HepG2 (cell line): ENCODE data around the gene RPS19. TPM values are rescaled to one million over a fixed set of nuclear protein-coding genes. Genes with fewer than 3 reads are reported as not detected.

Experiments used
- ATF7 ChIP-seq, 2 experiments: fragments of 450-650 bp in 1 of 2; sonication (generic) in 1 of 2; formaldehyde crosslinking in 1 of 2; IDR thresholded peaks; 2 replicates each; pipeline versions ENCODE4 v1.4.0 to v1.6.1; 2016 to 2020; ENCODE audit warnings: antibody characterized with exemption in 1 of 2, mild to moderate bottlenecking in 1 of 2, missing genetic modification reagents in 1 of 2
- GABPB1 ChIP-seq: IDR thresholded peaks from 2 replicates; pipeline ENCODE4 v1.6.1; 2016; ENCODE audit warnings: mild to moderate bottlenecking, missing genetic modification reagents, moderate library complexity, missing compliant biosample characterization
- HDAC2 ChIP-seq: sonication (generic); formaldehyde crosslinking; IDR thresholded peaks from 2 replicates; pipeline ENCODE4 v1.4.0; 2020; ENCODE audit warnings: missing genetic modification reagents
- HNRNPH1 ChIP-seq: fragments of 200-400 bp; formaldehyde crosslinking; optimal IDR thresholded peaks from 2 replicates; pipeline ENCODE3; 2017; ENCODE audit warnings: mild to moderate bottlenecking, low read depth, low read length
- HOXA7 ChIP-seq: sonication (generic); formaldehyde crosslinking; IDR thresholded peaks from 2 replicates; pipeline ENCODE4 v1.8.1; 2022; ENCODE audit warnings: mild to moderate bottlenecking, missing genetic modification reagents, moderate library complexity
- JUND ChIP-seq: sonication (generic); formaldehyde crosslinking; IDR thresholded peaks from 2 replicates; pipeline ENCODE4 v1.8.0; 2022; ENCODE audit warnings: mild to moderate bottlenecking, missing genetic modification reagents
- KLF12 ChIP-seq: sonication (generic); formaldehyde crosslinking; IDR thresholded peaks from 2 replicates; pipeline ENCODE4 v1.4.0; 2020; ENCODE audit warnings: missing genetic modification reagents, borderline replicate concordance
- MAFG ChIP-seq: sonication (generic); formaldehyde crosslinking; IDR thresholded peaks from 2 replicates; pipeline ENCODE4 v1.5.1; 2020; ENCODE audit warnings: mild to moderate bottlenecking, missing genetic modification reagents
- NFATC3 ChIP-seq: sonication (generic); formaldehyde crosslinking; IDR thresholded peaks from 2 replicates; pipeline ENCODE4 v1.5.1; 2020; ENCODE audit warnings: mild to moderate bottlenecking, missing genetic modification reagents
- PPARG ChIP-seq: conservative IDR thresholded peaks from 2 replicates; pipeline ENCODE4 v1.6.1; 2016; ENCODE audit warnings: missing biosample characterization, missing genetic modification reagents
- PRPF4 ChIP-seq: fragments of 200-400 bp; formaldehyde crosslinking; IDR thresholded peaks from 2 replicates; pipeline ENCODE4 v1.6.1; 2016; ENCODE audit warnings: low read length, low read depth; ENCODE audit not compliant: poor library complexity, severe bottlenecking
- SMAD1 ChIP-seq: sonication (generic); formaldehyde crosslinking; IDR thresholded peaks from 2 replicates; pipeline ENCODE4 v1.4.0; 2020; ENCODE audit warnings: missing genetic modification reagents, low read depth, mild to moderate bottlenecking, borderline replicate concordance
- TMF1 ChIP-seq: sonication (generic); formaldehyde crosslinking; IDR thresholded peaks from 2 replicates; pipeline ENCODE4 v1.8.1; 2022; ENCODE audit warnings: low read depth, missing genetic modification reagents
- TOE1 ChIP-seq: sonication (generic); formaldehyde crosslinking; IDR thresholded peaks from 2 replicates; pipeline ENCODE4 v1.4.0; 2020; ENCODE audit warnings: mild to moderate bottlenecking, missing genetic modification reagents
- ZNF34 ChIP-seq: sonication (generic); formaldehyde crosslinking; IDR thresholded peaks from 2 replicates; pipeline ENCODE4 v1.4.0; 2020; ENCODE audit warnings: mild to moderate bottlenecking, missing genetic modification reagents, borderline replicate concordance
- polyA plus RNA-seq, 8 experiments: library from polyadenylated mRNA; depleted of rRNA in 3 of 8; stranded (reverse) in 7 of 8; unstranded in 1 of 8; fragments of >200 nt; fragmentation: Illumina TruSeq in 4 of 8; extraction: Trizol in 4 of 8; gene quantifications; 2 replicates each; pipeline versions ENCODE4 v1.2.1 to v1.2.3, GENCODE V29; 2011 to 2016; ENCODE audit warnings: low read depth in 4 of 8, missing spikeins in 1 of 8, mixed read lengths in 1 of 8; ENCODE audit not compliant: insufficient read depth in 1 of 8
- total RNA-seq, 5 experiments: library from RNA; depleted of rRNA; stranded (reverse); fragments of >200 nt; fragmentation: Illumina TruSeq; extraction: Trizol; gene quantifications; 2 replicates each; pipeline ENCODE4 v1.2.3, GENCODE V29; 2016; ENCODE audit warnings: low read depth in 1 of 5
- TF ChIP-seq, protein P1 (sequence below): sonication (generic); formaldehyde crosslinking; IDR thresholded peaks from 2 replicates; pipeline ENCODE4 v1.9.0; 2021; ENCODE audit warnings: mild to moderate bottlenecking, missing genetic modification reagents
- TF ChIP-seq, protein P2 (sequence below), 2 experiments: IDR thresholded peaks; 2 replicates each; pipeline ENCODE4 v1.6.1; 2011 to 2012; ENCODE audit warnings: low read length in 2 of 2, borderline replicate concordance in 1 of 2, low read depth in 1 of 2, mild to moderate bottlenecking in 1 of 2, moderate library complexity in 1 of 2
- TF ChIP-seq, protein P3 (sequence below): sonication (generic); formaldehyde crosslinking; IDR thresholded peaks from 2 replicates; pipeline ENCODE4 v1.4.0; 2020; ENCODE audit warnings: missing genetic modification reagents

Gene RPS19
- total and polyA plus RNA-seq, 2 of the 13 experiments (the other 11 are each of a cell fraction or from before 2014, with no cell fraction given): 1,983 to 4,758 TPM

DNA sequence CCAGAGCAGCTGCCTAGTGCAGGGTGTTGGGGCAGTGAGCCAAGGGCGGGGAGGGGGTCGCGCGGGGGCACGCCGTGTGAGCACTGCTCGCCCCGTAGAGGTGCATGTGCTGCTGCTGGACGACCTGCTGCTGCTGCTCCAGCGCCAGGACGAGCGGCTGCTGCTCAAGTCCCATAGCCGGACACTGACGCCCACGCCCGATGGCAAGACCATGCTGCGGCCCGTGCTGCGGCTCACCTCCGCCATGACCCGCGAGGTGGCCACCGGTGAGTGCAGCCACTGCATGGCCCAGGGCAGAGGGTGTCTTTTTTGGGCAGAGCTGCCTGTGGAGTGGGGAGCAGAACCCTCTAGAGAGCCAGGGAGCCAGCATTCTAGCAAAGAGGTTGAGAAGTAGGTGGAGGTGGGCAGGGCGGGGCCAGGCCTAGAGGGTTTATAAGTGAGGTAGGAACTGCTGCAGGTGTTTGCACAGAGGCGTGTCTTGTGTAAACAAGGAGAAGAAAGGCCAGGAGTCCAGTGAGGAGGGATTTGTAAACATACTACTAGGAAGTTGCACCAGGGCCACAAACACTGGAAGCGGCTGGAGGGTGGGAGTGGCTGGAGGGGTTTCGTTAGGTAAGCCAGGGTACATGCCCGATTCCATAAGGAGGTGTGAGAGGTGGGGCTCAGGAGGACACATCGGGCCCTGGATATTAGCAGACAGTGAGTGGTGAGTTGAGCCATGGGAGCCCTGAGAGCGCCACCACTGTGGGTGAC is 44.2 kb downstream of the RPS19 start (continued):
- TF ChIP-seq, protein P1, sequence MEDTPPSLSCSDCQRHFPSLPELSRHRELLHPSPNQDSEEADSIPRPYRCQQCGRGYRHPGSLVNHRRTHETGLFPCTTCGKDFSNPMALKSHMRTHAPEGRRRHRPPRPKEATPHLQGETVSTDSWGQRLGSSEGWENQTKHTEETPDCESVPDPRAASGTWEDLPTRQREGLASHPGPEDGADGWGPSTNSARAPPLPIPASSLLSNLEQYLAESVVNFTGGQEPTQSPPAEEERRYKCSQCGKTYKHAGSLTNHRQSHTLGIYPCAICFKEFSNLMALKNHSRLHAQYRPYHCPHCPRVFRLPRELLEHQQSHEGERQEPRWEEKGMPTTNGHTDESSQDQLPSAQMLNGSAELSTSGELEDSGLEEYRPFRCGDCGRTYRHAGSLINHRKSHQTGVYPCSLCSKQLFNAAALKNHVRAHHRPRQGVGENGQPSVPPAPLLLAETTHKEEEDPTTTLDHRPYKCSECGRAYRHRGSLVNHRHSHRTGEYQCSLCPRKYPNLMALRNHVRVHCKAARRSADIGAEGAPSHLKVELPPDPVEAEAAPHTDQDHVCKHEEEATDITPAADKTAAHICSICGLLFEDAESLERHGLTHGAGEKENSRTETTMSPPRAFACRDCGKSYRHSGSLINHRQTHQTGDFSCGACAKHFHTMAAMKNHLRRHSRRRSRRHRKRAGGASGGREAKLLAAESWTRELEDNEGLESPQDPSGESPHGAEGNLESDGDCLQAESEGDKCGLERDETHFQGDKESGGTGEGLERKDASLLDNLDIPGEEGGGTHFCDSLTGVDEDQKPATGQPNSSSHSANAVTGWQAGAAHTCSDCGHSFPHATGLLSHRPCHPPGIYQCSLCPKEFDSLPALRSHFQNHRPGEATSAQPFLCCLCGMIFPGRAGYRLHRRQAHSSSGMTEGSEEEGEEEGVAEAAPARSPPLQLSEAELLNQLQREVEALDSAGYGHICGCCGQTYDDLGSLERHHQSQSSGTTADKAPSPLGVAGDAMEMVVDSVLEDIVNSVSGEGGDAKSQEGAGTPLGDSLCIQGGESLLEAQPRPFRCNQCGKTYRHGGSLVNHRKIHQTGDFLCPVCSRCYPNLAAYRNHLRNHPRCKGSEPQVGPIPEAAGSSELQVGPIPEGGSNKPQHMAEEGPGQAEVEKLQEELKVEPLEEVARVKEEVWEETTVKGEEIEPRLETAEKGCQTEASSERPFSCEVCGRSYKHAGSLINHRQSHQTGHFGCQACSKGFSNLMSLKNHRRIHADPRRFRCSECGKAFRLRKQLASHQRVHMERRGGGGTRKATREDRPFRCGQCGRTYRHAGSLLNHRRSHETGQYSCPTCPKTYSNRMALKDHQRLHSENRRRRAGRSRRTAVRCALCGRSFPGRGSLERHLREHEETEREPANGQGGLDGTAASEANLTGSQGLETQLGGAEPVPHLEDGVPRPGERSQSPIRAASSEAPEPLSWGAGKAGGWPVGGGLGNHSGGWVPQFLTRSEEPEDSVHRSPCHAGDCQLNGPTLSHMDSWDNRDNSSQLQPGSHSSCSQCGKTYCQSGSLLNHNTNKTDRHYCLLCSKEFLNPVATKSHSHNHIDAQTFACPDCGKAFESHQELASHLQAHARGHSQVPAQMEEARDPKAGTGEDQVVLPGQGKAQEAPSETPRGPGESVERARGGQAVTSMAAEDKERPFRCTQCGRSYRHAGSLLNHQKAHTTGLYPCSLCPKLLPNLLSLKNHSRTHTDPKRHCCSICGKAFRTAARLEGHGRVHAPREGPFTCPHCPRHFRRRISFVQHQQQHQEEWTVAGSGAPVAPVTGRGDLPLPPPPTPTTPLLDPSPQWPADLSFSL (CRISPR knock-in tag): no peak
- TF ChIP-seq HDAC2 (CRISPR knock-in tag) (peak; percentile 83), HOXA7 (CRISPR knock-in tag) (no peak), TOE1 (no peak), TMF1 (CRISPR knock-in tag) (no peak), HNRNPH1 (no peak), SMAD1 (CRISPR knock-in tag) (no peak), GABPB1 (CRISPR knock-in tag) (peak; percentile 46), NFATC3 (no peak), KLF12 (CRISPR knock-in tag) (peak; percentile 57; the same call in 1 of the 2 replicates), JUND (CRISPR knock-in tag) (no peak), ATF7 (IDR thresholded peaks at IDR 0.05) (no peak), ATF7 (CRISPR knock-in tag; IDR thresholded peaks at IDR 0.05) (no peak), MAFG (CRISPR knock-in tag) (no peak), ZNF34 (CRISPR knock-in tag) (0 out of 2 replicates have a peak, but pooled peaks have one; percentile 37), PPARG (CRISPR knock-in tag) (0 out of 2 replicates have a peak, but pooled peaks have one; percentile 35), PRPF4 (no peak)
- TF ChIP-seq, protein P2, sequence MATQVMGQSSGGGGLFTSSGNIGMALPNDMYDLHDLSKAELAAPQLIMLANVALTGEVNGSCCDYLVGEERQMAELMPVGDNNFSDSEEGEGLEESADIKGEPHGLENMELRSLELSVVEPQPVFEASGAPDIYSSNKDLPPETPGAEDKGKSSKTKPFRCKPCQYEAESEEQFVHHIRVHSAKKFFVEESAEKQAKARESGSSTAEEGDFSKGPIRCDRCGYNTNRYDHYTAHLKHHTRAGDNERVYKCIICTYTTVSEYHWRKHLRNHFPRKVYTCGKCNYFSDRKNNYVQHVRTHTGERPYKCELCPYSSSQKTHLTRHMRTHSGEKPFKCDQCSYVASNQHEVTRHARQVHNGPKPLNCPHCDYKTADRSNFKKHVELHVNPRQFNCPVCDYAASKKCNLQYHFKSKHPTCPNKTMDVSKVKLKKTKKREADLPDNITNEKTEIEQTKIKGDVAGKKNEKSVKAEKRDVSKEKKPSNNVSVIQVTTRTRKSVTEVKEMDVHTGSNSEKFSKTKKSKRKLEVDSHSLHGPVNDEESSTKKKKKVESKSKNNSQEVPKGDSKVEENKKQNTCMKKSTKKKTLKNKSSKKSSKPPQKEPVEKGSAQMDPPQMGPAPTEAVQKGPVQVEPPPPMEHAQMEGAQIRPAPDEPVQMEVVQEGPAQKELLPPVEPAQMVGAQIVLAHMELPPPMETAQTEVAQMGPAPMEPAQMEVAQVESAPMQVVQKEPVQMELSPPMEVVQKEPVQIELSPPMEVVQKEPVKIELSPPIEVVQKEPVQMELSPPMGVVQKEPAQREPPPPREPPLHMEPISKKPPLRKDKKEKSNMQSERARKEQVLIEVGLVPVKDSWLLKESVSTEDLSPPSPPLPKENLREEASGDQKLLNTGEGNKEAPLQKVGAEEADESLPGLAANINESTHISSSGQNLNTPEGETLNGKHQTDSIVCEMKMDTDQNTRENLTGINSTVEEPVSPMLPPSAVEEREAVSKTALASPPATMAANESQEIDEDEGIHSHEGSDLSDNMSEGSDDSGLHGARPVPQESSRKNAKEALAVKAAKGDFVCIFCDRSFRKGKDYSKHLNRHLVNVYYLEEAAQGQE (IDR thresholded peaks at IDR 0.05; ENCODE audit: borderline replicate concordance in 1 of 2, low read depth in 1 of 2, low read length in 2 of 2): no peak
- TF ChIP-seq, protein P3, sequence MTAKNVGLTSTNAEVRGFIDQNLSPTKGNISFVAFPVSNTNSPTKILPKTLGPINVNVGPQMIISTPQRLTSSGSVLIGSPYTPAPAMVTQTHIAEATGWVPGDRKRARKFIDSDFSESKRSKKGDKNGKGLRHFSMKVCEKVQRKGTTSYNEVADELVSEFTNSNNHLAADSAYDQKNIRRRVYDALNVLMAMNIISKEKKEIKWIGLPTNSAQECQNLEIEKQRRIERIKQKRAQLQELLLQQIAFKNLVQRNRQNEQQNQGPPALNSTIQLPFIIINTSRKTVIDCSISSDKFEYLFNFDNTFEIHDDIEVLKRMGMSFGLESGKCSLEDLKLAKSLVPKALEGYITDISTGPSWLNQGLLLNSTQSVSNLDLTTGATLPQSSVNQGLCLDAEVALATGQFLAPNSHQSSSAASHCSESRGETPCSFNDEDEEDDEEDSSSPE (CRISPR knock-in tag): no peak
